Endodermal cell (in vitro differentiated cells): ENCODE measurements around the gene COASY. TPM values are rescaled to one million over a fixed set of nuclear protein-coding genes. Genes with fewer than 3 reads are reported as not detected.

Experiments used
- DNase-seq: peaks from one replicate; pipeline ENCODE4 v3.0.0-alpha.2; 2017
- H3K27ac ChIP-seq: 2 replicates; pipeline ENCODE4 v1.5.1; 2013; ENCODE audit warnings: mild to moderate bottlenecking, low read depth, low read length, moderate library complexity
- H3K27me3 ChIP-seq: 2 replicates; pipeline ENCODE4 v1.6.1; 2013; ENCODE audit warnings: mild to moderate bottlenecking, low read length, moderate library complexity; ENCODE audit not compliant: insufficient read depth, control insufficient read depth, poor library complexity, severe bottlenecking
- H3K36me3 ChIP-seq: 2 replicates; pipeline ENCODE4 v1.7.0; 2013; ENCODE audit warnings: mild to moderate bottlenecking, low read length, moderate library complexity; ENCODE audit not compliant: control insufficient read depth, insufficient read depth
- H3K4me1 ChIP-seq: one replicate; pipeline ENCODE4 v1.7.0; 2013; ENCODE audit warnings: low read length; ENCODE audit not compliant: control insufficient read depth, insufficient read depth
- H3K4me3 ChIP-seq: 2 replicates; pipeline ENCODE4 v1.5.1; 2013; ENCODE audit warnings: mild to moderate bottlenecking, low read length, moderate library complexity
- H3K9ac ChIP-seq: 2 replicates; pipeline ENCODE4 v1.6.1; 2013; ENCODE audit warnings: mild to moderate bottlenecking, low read length, moderate library complexity; ENCODE audit not compliant: poor library complexity, severe bottlenecking; ENCODE audit errors: extremely low read depth
- H3K9me3 ChIP-seq: 2 replicates; pipeline ENCODE4 v1.6.1; 2013; ENCODE audit warnings: mild to moderate bottlenecking, low read length, moderate library complexity; ENCODE audit not compliant: control insufficient read depth
- H3K27ac Mint-ChIP-seq: 2 replicates; pipeline ENCODE4 v1.8.0; 2020; ENCODE audit warnings: mixed read lengths
- H3K27me3 Mint-ChIP-seq: 2 replicates; pipeline ENCODE4 v1.8.0; 2021; ENCODE audit warnings: mild to moderate bottlenecking, mixed read lengths; ENCODE audit not compliant: insufficient read depth
- H3K36me3 Mint-ChIP-seq: 2 replicates; pipeline ENCODE4 v1.8.0; 2020; ENCODE audit warnings: low read depth, mixed read lengths
- H3K4me1 Mint-ChIP-seq: 2 replicates; pipeline ENCODE4 v1.8.0; 2020; ENCODE audit warnings: mixed read lengths
- H3K4me3 Mint-ChIP-seq: 2 replicates; pipeline ENCODE4 v1.8.0; 2020; ENCODE audit warnings: mild to moderate bottlenecking, moderate library complexity, mixed read lengths
- H3K9me3 Mint-ChIP-seq: 2 replicates; pipeline ENCODE4 v1.8.0; 2020; ENCODE audit warnings: mild to moderate bottlenecking, mixed read lengths
- CTCF ChIP-seq: fragments of 200-600 bp; sonication (generic); conservative IDR thresholded peaks from 2 replicates; pipeline ENCODE4 v1.5.0; 2021; ENCODE audit warnings: antibody characterized with exemption, mild to moderate bottlenecking
- WGBS, 2 experiments: methylation state at CpG; one replicate each; pipeline versions ENCODE4 v1.1.5 to v1.1.7; 2013; ENCODE audit warnings: missing lambda C conversion rate in 2 of 2, mixed read lengths in 1 of 2; ENCODE audit not compliant: insufficient coverage in 1 of 2, insufficient read length in 1 of 2; 5-methylcytosine and 5-hydroxymethylcytosine counted together
- total RNA-seq, 2 donors: library from RNA; stranded (reverse); fragmentation: NEBNext Ultra II Directional in 1 of 2; extraction: Animal tissue kit (Norgen Biotek cat#: 25700) in 1 of 2; gene quantifications; 2 replicates in 1 of 2; 3 replicates in 1 of 2; pipeline ENCODE4 v1.2.1, GENCODE V29; 2021

Gene COASY
- total RNA-seq, 2 donors from 2014 or later: 97.7 to 99.4 TPM

GRCh38 chr17:42603318-42603717, 41.4 kb downstream of the COASY start:
- WGBS, 2 experiments: 96 to 97% methylated on average over 6 to 7 of the region's 7 CpGs
- no peak for TF ChIP-seq CTCF
- no peaks in the 10 kb centered on the region for H3K9me3 Mint-ChIP-seq
- Histone ChIP-seq H3K27me3 (no peaks in the 10 kb centered on the region), H3K27ac (no peak overlapping the region), H3K9me3 (no peaks in the 10 kb centered on the region), H3K4me1 (no peaks in the 10 kb centered on the region), H3K36me3 (no peaks in the 10 kb centered on the region), H3K9ac (no peak overlapping the region), H3K4me3 (no peak overlapping the region)
- H3K27ac Mint-ChIP-seq: no peak overlapping the region
- H3K27me3 Mint-ChIP-seq: no peaks in the 10 kb centered on the region
- H3K4me3 Mint-ChIP-seq: no peak overlapping the region
- no peak for DNase-seq
- H3K4me1 Mint-ChIP-seq: peaks cover 9% of the 10 kb centered on the region
- peaks cover 8% of the 10 kb centered on the region for H3K36me3 Mint-ChIP-seq

GRCh38 chr17:42607769-42608168, 45.8 kb downstream of the COASY start:
- DNase-seq: no peak
- Histone ChIP-seq H3K9ac (no peak overlapping the region), H3K27ac (no peak overlapping the region), H3K9me3 (no peaks in the 10 kb centered on the region), H3K4me1 (no peaks in the 10 kb centered on the region), H3K36me3 (peaks cover 15% of the 10 kb centered on the region), H3K27me3 (no peaks in the 10 kb centered on the region), H3K4me3 (peak overlapping the region; percentile 90)
- Mint-ChIP-seq H3K4me3 (peak overlapping the region; percentile 91), H3K4me1 (peaks cover 12% of the 10 kb centered on the region), H3K27me3 (no peaks in the 10 kb centered on the region), H3K9me3 (no peaks in the 10 kb centered on the region), H3K36me3 (peaks cover 14% of the 10 kb centered on the region), H3K27ac (no peak overlapping the region)
- WGBS, 2 experiments: 85 to 90% methylated on average over 3 of the region's 3 CpGs
- TF ChIP-seq CTCF: no peak

- Histone ChIP-seq H3K36me3 (peaks cover 22% of the 10 kb centered on the region), H3K9ac (peak overlapping the region; percentile 79), H3K9me3 (no peaks in the 10 kb centered on the region), H3K27ac (peak overlapping the region; percentile 81), H3K27me3 (no peaks in the 10 kb centered on the region), H3K4me3 (peak overlapping the region; percentile 90), H3K4me1 (no peaks in the 10 kb centered on the region)
- Mint-ChIP-seq H3K4me3 (peak overlapping the region; percentile 91), H3K36me3 (peaks cover 16% of the 10 kb centered on the region), H3K4me1 (peaks cover 12% of the 10 kb centered on the region), H3K9me3 (no peaks in the 10 kb centered on the region), H3K27ac (peak overlapping the region; percentile 94), H3K27me3 (no peaks in the 10 kb centered on the region)
- no peak for TF ChIP-seq CTCF
- no peak for DNase-seq
- 2 to 6% methylated on average over 21 to 30 of the region's 30 CpGs for WGBS, 2 experiments
Measured at GRCh38 chr17:42608305-42609181, 46.6 kb downstream of the COASY start.
